Measurements from ENCODE around the gene KIT. TPM values are rescaled to one million over a fixed set of nuclear protein-coding genes. Genes with fewer than 3 reads are reported as not detected.
A peak's percentile ranks its signal among the peaks of the same experiment; 100 is the strongest.

Gene KIT
- total RNA-seq, 5 donors from 2014 or later (not counting 1 experiment from before 2014, with no cell fraction given), result 0.98 to 6.6 (median 3.6) TPM

- peaks cover 45 to 65% of the 10 kb centered on the region in 2 donors for H3K27me3 Mint-ChIP-seq
- Histone ChIP-seq H3K27ac (ENCODE audit: low read length) (no peak overlapping the region), H3K36me3 (ENCODE audit: control insufficient read depth in 2 of 2, extremely low read depth in 1 of 2, insufficient read depth in 1 of 2, low read length in 1 of 2) (no peaks in the 10 kb centered on the region), H3K4me3 (ENCODE audit: control insufficient read depth in 1 of 2, extremely low read depth in 1 of 2, low read length in 1 of 2) (peak overlapping the region; percentile 43 to 89), H3K4me1 (ENCODE audit: control insufficient read depth in 1 of 2, extremely low read depth in 1 of 2, insufficient read depth in 2 of 2, low read length in 2 of 2) (peaks cover 8 to 25% of the 10 kb centered on the region in 2 experiments), H3K9me3 (no peaks in the 10 kb centered on the region), H3K27me3 (replicated peaks in 1 of 2; ENCODE audit: control insufficient read depth in 2 of 2, extremely low read depth in 1 of 2, insufficient read depth in 2 of 2, low read length in 1 of 2) (peaks cover 0 to 35% of the 10 kb centered on the region in 2 experiments)
- DNase-seq (peak in 11 of 35 experiments; percentile 2 to 37 (median 9)), ATAC-seq (replicated peaks in 1 of 4) (peak; percentile 24 to 68 (median 42))
- H3K4me1 Mint-ChIP-seq, result peaks cover 15 to 18% (median 17%) of the 10 kb centered on the region in 3 donors
- H3K9me3 Mint-ChIP-seq, result no peaks in the 10 kb centered on the region
- peak overlapping the region; percentile 70 to 83 (median 75) for H3K4me3 Mint-ChIP-seq
- H3K27ac Mint-ChIP-seq, result no peak overlapping the region
- 2% methylated on average over 69 of the region's 81 CpGs for WGBS (ENCODE audit: insufficient coverage)
- CTCF ChIA-PET, result no interaction called here
- POLR2A ChIA-PET, result interaction anchor here in 1 of 2 donors (0.5 kb wide), 1 partner anchor 38 kb away, joined by 3 read pairs; no protein-coding TSS in a partner anchor
- no peaks in the 10 kb centered on the region for H3K36me3 Mint-ChIP-seq
Observed at GRCh38 chr4:54658252-54659093, 716 bp downstream of the KIT start.

DNA sequence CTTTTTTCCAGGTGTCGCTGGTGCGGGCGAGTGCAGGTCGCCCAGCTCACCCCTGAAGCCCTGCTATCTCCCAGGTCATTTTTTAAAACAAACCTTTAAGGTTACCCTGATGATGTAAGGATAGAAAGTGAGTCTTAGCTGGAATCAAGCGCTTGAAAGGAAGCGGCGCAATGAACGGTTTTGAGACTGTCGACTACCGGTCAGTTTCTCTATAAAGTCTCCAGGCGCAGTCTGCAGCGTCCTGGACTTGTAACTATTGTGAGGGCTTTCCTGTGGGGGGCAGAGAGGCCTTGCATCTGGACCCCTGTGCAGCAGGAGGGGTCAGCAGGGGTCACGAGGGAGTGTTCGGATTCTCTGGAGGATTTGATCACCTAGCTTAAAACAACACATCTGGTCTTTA lies 1.6 kb downstream of the KIT start:
- Histone ChIP-seq H3K4me1 (ENCODE audit: control insufficient read depth in 1 of 2, extremely low read depth in 1 of 2, insufficient read depth in 2 of 2, low read length in 2 of 2) (peaks cover 8 to 25% of the 10 kb centered on the region in 2 experiments), H3K27ac (ENCODE audit: low read length) (no peak overlapping the region), H3K36me3 (ENCODE audit: control insufficient read depth in 2 of 2, extremely low read depth in 1 of 2, insufficient read depth in 1 of 2, low read length in 1 of 2) (no peaks in the 10 kb centered on the region), H3K9me3 (no peaks in the 10 kb centered on the region), H3K4me3 (ENCODE audit: control insufficient read depth in 1 of 2, extremely low read depth in 1 of 2, low read length in 1 of 2) (peak overlapping the region; percentile 43 to 89), H3K27me3 (replicated peaks in 1 of 2; ENCODE audit: control insufficient read depth in 2 of 2, extremely low read depth in 1 of 2, insufficient read depth in 2 of 2, low read length in 1 of 2) (peaks cover 0 to 35% of the 10 kb centered on the region in 2 experiments)
- no peaks in the 10 kb centered on the region for H3K9me3 Mint-ChIP-seq
- no peak overlapping the region for H3K27ac Mint-ChIP-seq
- no peak for DNase-seq
- H3K36me3 Mint-ChIP-seq, result no peaks in the 10 kb centered on the region
- ChIA-PET CTCF (interaction anchor here in 1 of 2 donors (0.6 kb wide), 1 partner anchor 648 kb away, joined by 16 read pairs; no protein-coding TSS in a partner anchor), POLR2A (no interaction called here)
- peak overlapping the region; percentile 70 to 83 (median 75) for H3K4me3 Mint-ChIP-seq
- peaks cover 15 to 18% (median 17%) of the 10 kb centered on the region in 3 donors for H3K4me1 Mint-ChIP-seq
- peaks cover 48 to 67% of the 10 kb centered on the region in 2 donors for H3K27me3 Mint-ChIP-seq
- ATAC-seq (replicated peaks in 1 of 4), result no peak
- WGBS (ENCODE audit: insufficient coverage), result 0% methylated on average over 7 of the region's 14 CpGs

GRCh38 chr4:54659749-54660535 lies 2.2 kb downstream of the KIT start:
- DNase-seq (no peak), ATAC-seq (replicated peaks in 1 of 4) (no peak)
- peaks cover 8 to 25% of the 10 kb centered on the region in 2 experiments for H3K4me1 ChIP-seq (ENCODE audit: control insufficient read depth in 1 of 2, extremely low read depth in 1 of 2, insufficient read depth in 2 of 2, low read length in 2 of 2)
- Mint-ChIP-seq H3K9me3 (no peaks in the 10 kb centered on the region), H3K36me3 (no peaks in the 10 kb centered on the region), H3K4me3 (peak overlapping the region; percentile 70 to 83 (median 75)), H3K27ac (no peak overlapping the region), H3K27me3 (peaks cover 50 to 67% of the 10 kb centered on the region in 2 donors), H3K4me1 (peaks cover 15 to 18% (median 17%) of the 10 kb centered on the region in 3 donors)
- H3K9me3 ChIP-seq, result no peaks in the 10 kb centered on the region
- H3K4me3 ChIP-seq (ENCODE audit: control insufficient read depth in 1 of 2, extremely low read depth in 1 of 2, low read length in 1 of 2), result peak overlapping the region in 1 of 2 donors; percentile 89
- peaks cover 0 to 35% of the 10 kb centered on the region in 2 experiments for H3K27me3 ChIP-seq (replicated peaks in 1 of 2; ENCODE audit: control insufficient read depth in 2 of 2, extremely low read depth in 1 of 2, insufficient read depth in 2 of 2, low read length in 1 of 2)
- CTCF ChIA-PET, result interaction anchor here in 1 of 2 donors (1.6 kb wide), 1 partner anchor 28 kb away, joined by 3 read pairs; no protein-coding TSS in a partner anchor
- WGBS (ENCODE audit: insufficient coverage), result 38% methylated on average over 7 of the region's 9 CpGs
- no peak overlapping the region for H3K27ac ChIP-seq (ENCODE audit: low read length)
- no peaks in the 10 kb centered on the region for H3K36me3 ChIP-seq (ENCODE audit: control insufficient read depth in 2 of 2, extremely low read depth in 1 of 2, insufficient read depth in 1 of 2, low read length in 1 of 2)
- POLR2A ChIA-PET, result no interaction called here

DNA sequence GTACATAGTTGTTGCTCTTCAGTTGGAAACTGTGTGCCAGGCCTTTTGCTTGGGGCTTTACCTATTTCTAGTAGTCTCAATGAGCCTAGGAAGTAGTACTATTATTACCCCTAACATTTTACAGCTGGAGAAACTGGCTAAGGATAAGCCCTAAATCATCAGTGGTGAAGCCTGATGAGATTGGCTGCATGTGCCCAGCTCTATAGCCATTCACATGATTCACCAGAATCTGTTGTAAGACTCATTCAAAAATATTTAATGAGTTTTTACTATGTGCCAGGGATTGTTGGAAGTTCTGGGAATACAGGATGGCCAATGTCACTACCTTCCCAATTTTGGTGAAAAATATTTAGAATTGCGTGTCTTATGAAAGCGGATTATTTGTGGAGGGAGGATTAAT lies 2.8 kb downstream of the KIT start:
- POLR2A ChIA-PET, result no interaction called here
- Mint-ChIP-seq H3K36me3 (no peaks in the 10 kb centered on the region), H3K4me3 (peak overlapping the region in 1 of 3 donors; percentile 83), H3K9me3 (no peaks in the 10 kb centered on the region), H3K4me1 (peaks cover 15 to 18% (median 17%) of the 10 kb centered on the region in 3 donors), H3K27ac (no peak overlapping the region), H3K27me3 (peaks cover 56 to 71% of the 10 kb centered on the region in 2 donors)
- no peak overlapping the region for H3K4me3 ChIP-seq (ENCODE audit: control insufficient read depth in 1 of 2, extremely low read depth in 1 of 2, low read length in 1 of 2)
- no peak for DNase-seq
- WGBS (ENCODE audit: insufficient coverage), result 100% methylated on average over 2 of the region's 2 CpGs
- no peaks in the 10 kb centered on the region for H3K36me3 ChIP-seq (ENCODE audit: control insufficient read depth in 2 of 2, extremely low read depth in 1 of 2, insufficient read depth in 1 of 2, low read length in 1 of 2)
- no peak overlapping the region for H3K27ac ChIP-seq (ENCODE audit: low read length)
- no peaks in the 10 kb centered on the region for H3K9me3 ChIP-seq
- H3K27me3 ChIP-seq (replicated peaks in 1 of 2; ENCODE audit: control insufficient read depth in 2 of 2, extremely low read depth in 1 of 2, insufficient read depth in 2 of 2, low read length in 1 of 2), result peaks cover 0 to 35% of the 10 kb centered on the region in 2 experiments
- H3K4me1 ChIP-seq (ENCODE audit: control insufficient read depth in 1 of 2, extremely low read depth in 1 of 2, insufficient read depth in 2 of 2, low read length in 2 of 2), result peaks cover 8 to 25% of the 10 kb centered on the region in 2 experiments
- CTCF ChIA-PET, result interaction anchor here in 1 of 2 donors (1.6 kb wide), 1 partner anchor 27 kb away, joined by 3 read pairs; no protein-coding TSS in a partner anchor
- no peak for ATAC-seq (replicated peaks in 1 of 4)

GRCh38 chr4:54661169-54661568 lies 3.4 kb downstream of the KIT start:
- Mint-ChIP-seq H3K27me3 (peaks cover 59 to 69% of the 10 kb centered on the region in 2 donors), H3K4me1 (peaks cover 15 to 18% (median 17%) of the 10 kb centered on the region in 3 donors), H3K36me3 (no peaks in the 10 kb centered on the region), H3K27ac (no peak overlapping the region), H3K4me3 (no peak overlapping the region), H3K9me3 (no peaks in the 10 kb centered on the region)
- no peak for DNase-seq
- ChIA-PET CTCF (interaction anchor here in 1 of 2 donors (1.6 kb wide), 1 partner anchor 27 kb away, joined by 3 read pairs; no protein-coding TSS in a partner anchor), POLR2A (no interaction called here)
- Histone ChIP-seq H3K4me1 (ENCODE audit: control insufficient read depth in 1 of 2, extremely low read depth in 1 of 2, insufficient read depth in 2 of 2, low read length in 2 of 2) (peaks cover 8 to 25% of the 10 kb centered on the region in 2 experiments), H3K27me3 (replicated peaks in 1 of 2; ENCODE audit: control insufficient read depth in 2 of 2, extremely low read depth in 1 of 2, insufficient read depth in 2 of 2, low read length in 1 of 2) (peaks cover 0 to 35% of the 10 kb centered on the region in 2 experiments), H3K4me3 (ENCODE audit: control insufficient read depth in 1 of 2, extremely low read depth in 1 of 2, low read length in 1 of 2) (no peak overlapping the region), H3K9me3 (no peaks in the 10 kb centered on the region), H3K36me3 (ENCODE audit: control insufficient read depth in 2 of 2, extremely low read depth in 1 of 2, insufficient read depth in 1 of 2, low read length in 1 of 2) (no peaks in the 10 kb centered on the region), H3K27ac (ENCODE audit: low read length) (no peak overlapping the region)
- ATAC-seq (replicated peaks in 1 of 4), result no peak
- WGBS (ENCODE audit: insufficient coverage), result 56% methylated on average over 4 of the region's 5 CpGs

DNA sequence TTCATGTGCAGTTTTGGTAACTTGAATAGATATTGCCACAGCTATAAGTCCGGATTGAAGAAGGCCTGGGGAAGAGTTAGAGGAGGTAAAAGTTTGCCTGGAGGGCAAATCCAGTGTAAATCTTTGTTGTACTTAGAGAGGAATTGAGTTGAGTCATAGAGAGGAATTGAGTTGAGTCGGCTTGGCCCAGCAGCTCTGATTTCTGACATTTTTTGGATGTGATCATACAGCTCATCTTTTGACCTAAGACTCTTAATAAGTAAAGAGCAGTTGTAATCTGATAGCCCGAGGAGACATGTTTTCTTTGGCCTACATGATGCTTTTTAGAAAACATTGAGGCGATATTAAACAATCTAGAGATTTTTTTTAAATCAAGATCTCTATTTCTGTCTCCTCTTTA lies 3.9 kb downstream of the KIT start:
- peaks cover 8 to 25% of the 10 kb centered on the region in 2 experiments for H3K4me1 ChIP-seq (ENCODE audit: control insufficient read depth in 1 of 2, extremely low read depth in 1 of 2, insufficient read depth in 2 of 2, low read length in 2 of 2)
- H3K4me3 ChIP-seq (ENCODE audit: control insufficient read depth in 1 of 2, extremely low read depth in 1 of 2, low read length in 1 of 2), result no peak overlapping the region
- no peaks in the 10 kb centered on the region for H3K36me3 ChIP-seq (ENCODE audit: control insufficient read depth in 2 of 2, extremely low read depth in 1 of 2, insufficient read depth in 1 of 2, low read length in 1 of 2)
- H3K36me3 Mint-ChIP-seq, result no peaks in the 10 kb centered on the region
- H3K4me3 Mint-ChIP-seq, result no peak overlapping the region
- H3K27ac ChIP-seq (ENCODE audit: low read length), result no peak overlapping the region
- no peak overlapping the region for H3K27ac Mint-ChIP-seq
- CTCF ChIA-PET, result no interaction called here
- POLR2A ChIA-PET, result no interaction called here
- H3K27me3 Mint-ChIP-seq, result peaks cover 54 to 63% of the 10 kb centered on the region in 2 donors
- 61% methylated on average over 2 of the region's 4 CpGs for WGBS (ENCODE audit: insufficient coverage)
- peaks cover 0 to 35% of the 10 kb centered on the region in 2 experiments for H3K27me3 ChIP-seq (replicated peaks in 1 of 2; ENCODE audit: control insufficient read depth in 2 of 2, extremely low read depth in 1 of 2, insufficient read depth in 2 of 2, low read length in 1 of 2)
- H3K4me1 Mint-ChIP-seq, result peaks cover 15 to 18% (median 17%) of the 10 kb centered on the region in 3 donors
- no peak for ATAC-seq (replicated peaks in 1 of 4)
- no peaks in the 10 kb centered on the region for H3K9me3 Mint-ChIP-seq
- DNase-seq, result no peak
- H3K9me3 ChIP-seq, result no peaks in the 10 kb centered on the region

Data from T-cell (primary cell).